Naive thymus-derived CD8-positive, alpha-beta T cell (primary cell): Measurements from ENCODE around the gene VKORC1L1. TPM values are rescaled to one million over a fixed set of nuclear protein-coding genes. Genes with fewer than 3 reads are reported as not detected.
A peak's percentile ranks its signal among the peaks of the same experiment; 100 is the strongest.
"Not testable (repeated sequence)": the region's sequence is repeated elsewhere in the genome, so short reads cannot be mapped to it uniquely, and the experiment has no call there.

Source experiments
- ATAC-seq, 2 donors: fragments of 150-1000 bp; cut with Tn5 transposase in 1 of 2; sonication (Bioruptor Pico), chemical (Tn5 transposase) in 1 of 2; 1 replicate in 1 of 2; 2 replicates in 1 of 2; pipeline ENCODE4 v1.10.0; 2021; ENCODE audit warnings: mild to moderate bottlenecking in 2 of 2, moderate library complexity in 2 of 2
- POLR2A ChIA-PET: fragments of 350-600 bp; sonication (Branson Sonifier 250); formaldehyde crosslinking; loops from one replicate; lab custom pipeline; 2021; ENCODE audit warnings: antibody characterized with exemption; lab: Charles Lee
- DNase-seq, 10 donors: peaks; one replicate each; pipeline versions ENCODE4 v3.0.0 to v3.0.0-alpha.2; 2020 to 2022
- H3K27ac Mint-ChIP-seq, 10 donors: one replicate each; pipeline ENCODE4 v1.8.0; 2020 to 2022; ENCODE audit warnings: mild to moderate bottlenecking in 10 of 10, mixed read lengths in 10 of 10, moderate library complexity in 4 of 10, inconsistent platforms in 1 of 10
- H3K27me3 Mint-ChIP-seq, 5 donors: one replicate each; pipeline ENCODE4 v1.8.0; 2021 to 2022; ENCODE audit warnings: mixed read lengths in 5 of 5
- H3K36me3 Mint-ChIP-seq, 3 donors: one replicate each; pipeline ENCODE4 v1.8.0; 2020 to 2022; ENCODE audit warnings: mixed read lengths in 3 of 3, mild to moderate bottlenecking in 2 of 3, inconsistent platforms in 1 of 3
- H3K4me1 Mint-ChIP-seq, 4 donors: one replicate each; pipeline ENCODE4 v1.8.0; 2021 to 2022; ENCODE audit warnings: mixed read lengths in 4 of 4
- H3K4me3 Mint-ChIP-seq, 10 donors: one replicate each; pipeline ENCODE4 v1.8.0; 2020 to 2022; ENCODE audit warnings: mild to moderate bottlenecking in 10 of 10, mixed read lengths in 10 of 10, moderate library complexity in 6 of 10, inconsistent platforms in 1 of 10
- H3K9me3 Mint-ChIP-seq, 9 donors: one replicate each; pipeline ENCODE4 v1.8.0; 2020 to 2022; ENCODE audit warnings: mixed read lengths in 9 of 9, mild to moderate bottlenecking in 3 of 9, inconsistent platforms in 1 of 9, moderate library complexity in 1 of 9
- polyA plus RNA-seq, 3 donors: library from polyadenylated mRNA; unstranded; fragments of 300-500 nt; fragmentation: Illumina TruSeq; gene quantifications; one replicate each; pipeline ENCODE4 v1.2.3, GENCODE V29; 2021
- total RNA-seq, 8 experiments: library from RNA in 2 of 8; stranded (reverse) in 2 of 8; gene quantifications; one replicate each; pipeline ENCODE4 v1.2.3 and lab custom pipeline; 2021 to 2026

Gene VKORC1L1
- total and polyA plus RNA-seq, 5 experiments from 2014 or later = 2.0 to 9.8 (median 3.1) TPM

DNA sequence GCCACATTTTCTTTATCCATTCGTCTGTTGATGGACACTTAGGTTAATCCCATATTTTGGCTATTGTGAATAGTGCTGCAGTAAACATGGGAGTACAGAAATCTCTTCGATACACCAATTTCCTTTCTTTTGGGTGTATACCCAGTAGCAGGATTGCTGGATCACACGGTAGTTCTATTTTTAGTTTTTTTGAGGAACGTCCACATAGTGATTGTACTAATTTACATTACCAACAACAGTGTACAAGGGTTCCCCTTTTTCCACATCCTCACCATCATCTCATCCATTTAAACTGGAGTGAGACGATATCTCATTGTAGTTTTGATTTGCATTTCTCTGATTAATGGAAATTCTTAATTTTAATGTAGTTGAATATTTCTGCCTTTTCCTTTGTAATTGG, 19.3 kb downstream of the VKORC1L1 start:
- Mint-ChIP-seq H3K4me3 (no peak overlapping the region), H3K4me1 (peaks cover 0 to 19% (median 8%) of the 10 kb centered on the region in 4 donors), H3K36me3 (peaks cover 0 to 43% (median 16%) of the 10 kb centered on the region in 3 donors), H3K9me3 (no peaks in the 10 kb centered on the region), H3K27me3 (no peaks in the 10 kb centered on the region), H3K27ac (no peak overlapping the region)
- POLR2A ChIA-PET = no interaction called here
- ATAC-seq (no peak), DNase-seq (no peak)

DNA sequence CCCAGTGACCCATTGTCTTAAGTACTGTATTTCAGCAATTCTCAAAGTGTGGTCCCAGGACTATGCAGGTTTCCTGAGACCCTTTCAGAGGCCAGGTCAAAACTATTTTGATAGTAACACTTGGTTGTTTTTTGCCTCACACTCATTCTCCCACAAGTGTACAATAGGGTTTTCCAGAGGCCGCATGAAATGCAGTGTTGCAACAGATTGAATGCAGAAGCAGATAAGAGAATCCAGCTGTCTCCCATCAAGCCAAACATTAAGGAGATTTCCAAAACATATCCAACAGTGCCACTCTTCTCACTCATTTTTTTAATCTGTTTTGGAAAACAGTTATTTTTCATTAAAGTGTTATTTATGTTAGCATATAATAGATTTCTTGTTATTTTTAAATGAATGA, 20.0 kb downstream of the VKORC1L1 start:
- POLR2A ChIA-PET = no interaction called here
- H3K27me3 Mint-ChIP-seq = no peaks in the 10 kb centered on the region
- H3K4me1 Mint-ChIP-seq = peaks cover 0 to 16% (median 8%) of the 10 kb centered on the region in 4 donors
- no peak overlapping the region for H3K27ac Mint-ChIP-seq
- no peaks in the 10 kb centered on the region for H3K9me3 Mint-ChIP-seq
- H3K4me3 Mint-ChIP-seq = no peak overlapping the region
- no peak for ATAC-seq
- H3K36me3 Mint-ChIP-seq = peaks cover 0 to 43% (median 16%) of the 10 kb centered on the region in 3 donors
- no peak for DNase-seq

DNA sequence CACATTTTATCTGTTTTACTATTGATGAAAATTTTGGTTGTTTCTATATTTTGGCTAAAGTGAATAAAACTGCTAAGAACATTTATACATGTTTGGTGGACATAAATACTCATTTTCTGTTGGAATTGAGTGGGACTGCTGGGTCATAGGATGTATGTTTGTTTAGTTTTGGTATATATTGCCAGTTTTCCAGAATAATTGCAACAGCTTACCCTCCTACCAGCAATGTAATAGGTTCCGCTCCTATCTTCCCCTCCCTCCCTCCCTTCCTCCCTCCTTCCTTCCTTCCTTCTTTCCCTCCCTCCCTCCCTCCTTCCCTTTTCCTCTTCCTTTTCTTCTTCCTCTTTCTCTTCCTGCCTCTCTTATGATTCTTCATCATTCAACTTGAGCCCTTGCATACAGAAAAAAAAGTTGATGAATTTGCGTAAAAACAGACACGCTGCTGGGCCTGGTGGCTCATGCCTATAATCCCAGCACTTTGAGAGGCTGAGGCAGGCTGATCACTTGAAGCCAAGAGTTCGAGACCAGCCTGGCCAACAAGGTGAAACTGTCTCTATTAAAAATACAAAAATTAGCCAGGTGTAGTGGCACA, 23.5 kb downstream of the VKORC1L1 start:
- no peak overlapping the region for H3K4me3 Mint-ChIP-seq
- H3K4me1 Mint-ChIP-seq = peaks cover 0 to 7% (median 6%) of the 10 kb centered on the region in 4 donors
- ATAC-seq = no peak
- POLR2A ChIA-PET = no interaction called here
- peaks cover 9 to 32% (median 21%) of the 10 kb centered on the region in 3 donors for H3K36me3 Mint-ChIP-seq
- no peak overlapping the region for H3K27ac Mint-ChIP-seq
- no peaks in the 10 kb centered on the region for H3K27me3 Mint-ChIP-seq
- no peak for DNase-seq
- peaks cover 0 to 8% (median 3%) of the 10 kb centered on the region in 9 donors for H3K9me3 Mint-ChIP-seq

DNA sequence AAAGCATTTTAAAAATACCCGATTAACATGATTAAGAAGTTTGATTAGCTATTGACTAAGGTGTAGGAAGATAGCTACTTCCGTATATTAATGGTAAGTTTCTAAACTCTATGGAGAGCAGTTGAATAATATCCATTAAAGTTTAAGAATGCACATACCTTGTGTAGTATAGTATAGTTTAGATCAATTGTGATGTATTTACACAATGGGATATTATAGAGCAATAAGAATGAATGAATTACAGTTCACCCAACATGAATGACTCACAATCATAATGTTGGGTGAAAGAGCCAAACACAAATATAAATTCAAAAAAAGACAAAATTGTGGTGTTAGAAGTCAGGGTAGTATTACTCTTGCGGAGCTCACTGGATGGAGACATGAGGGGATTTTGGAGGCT, 24.4 kb downstream of the VKORC1L1 start:
- POLR2A ChIA-PET, H3K27ac Mint-ChIP-seq, H3K27me3 Mint-ChIP-seq, DNase-seq, ATAC-seq, H3K4me3 Mint-ChIP-seq, H3K4me1 Mint-ChIP-seq: not testable (repeated sequence)
- Mint-ChIP-seq H3K9me3 (peaks cover 3 to 16% (median 8%) of the 10 kb centered on the region in 9 donors), H3K36me3 (peaks cover 18 to 35% (median 28%) of the 10 kb centered on the region in 3 donors)

DNA sequence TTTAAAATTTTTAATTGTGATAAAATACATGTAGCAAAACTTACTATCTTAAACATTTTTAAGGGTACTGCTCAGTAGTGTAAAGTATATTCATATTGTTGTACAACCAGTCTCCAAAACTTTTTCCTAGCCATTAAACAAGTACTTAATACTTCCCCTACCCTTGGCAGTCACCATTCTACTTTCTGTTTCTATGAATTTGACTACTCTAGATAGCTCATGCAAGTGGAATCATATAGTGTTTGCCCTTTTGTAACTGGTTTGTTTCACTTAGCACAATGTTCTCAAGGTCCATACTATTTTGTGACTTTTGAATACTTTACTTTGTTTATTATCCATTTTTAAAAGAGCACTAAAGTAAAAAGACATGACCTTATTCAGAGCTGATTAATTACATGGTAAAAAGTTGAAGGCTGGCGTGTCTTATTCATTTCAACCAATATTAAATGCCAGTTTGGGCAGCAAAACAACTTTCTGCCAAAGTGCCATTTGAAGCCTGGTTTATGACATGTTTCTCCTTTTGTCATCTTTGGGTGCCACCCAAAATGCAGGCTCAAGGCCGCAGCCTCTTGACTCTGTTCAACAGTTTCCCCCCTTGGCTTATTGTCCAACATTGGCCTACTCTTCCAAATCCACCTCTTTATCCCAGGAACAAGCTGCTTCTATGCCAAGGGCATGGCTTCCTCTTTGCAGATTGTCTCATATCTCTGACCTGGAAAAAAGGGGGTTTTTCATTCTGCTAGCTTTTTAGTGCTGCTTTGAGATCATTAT, 26.0 kb downstream of the VKORC1L1 start:
- ATAC-seq, DNase-seq, H3K27ac Mint-ChIP-seq, H3K4me3 Mint-ChIP-seq, POLR2A ChIA-PET, H3K4me1 Mint-ChIP-seq, H3K27me3 Mint-ChIP-seq: not testable (repeated sequence)
- Mint-ChIP-seq H3K36me3 (peaks cover 23 to 32% (median 31%) of the 10 kb centered on the region in 3 donors), H3K9me3 (peaks cover 7 to 23% (median 12%) of the 10 kb centered on the region in 9 donors)

DNA sequence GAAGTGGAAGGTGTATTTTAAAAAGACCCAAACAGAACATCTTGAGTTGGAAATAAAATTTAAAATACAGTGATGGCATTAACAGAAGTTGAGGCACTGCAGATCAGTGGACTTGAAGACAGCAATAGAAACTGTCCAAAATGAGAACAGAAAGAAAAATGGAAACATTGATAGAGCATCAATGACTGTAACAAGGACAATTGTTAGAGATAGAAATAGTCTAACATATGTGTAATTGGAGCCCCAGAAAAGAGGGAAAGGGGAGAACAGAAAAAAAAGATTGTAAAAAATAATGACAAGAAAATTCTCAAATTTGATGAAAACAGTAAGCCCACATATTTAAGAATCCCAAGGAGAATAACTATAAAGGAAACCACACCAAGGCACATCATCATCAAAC, 29.4 kb downstream of the VKORC1L1 start:
- H3K36me3 Mint-ChIP-seq = peaks cover 26 to 40% (median 32%) of the 10 kb centered on the region in 3 donors

DNA sequence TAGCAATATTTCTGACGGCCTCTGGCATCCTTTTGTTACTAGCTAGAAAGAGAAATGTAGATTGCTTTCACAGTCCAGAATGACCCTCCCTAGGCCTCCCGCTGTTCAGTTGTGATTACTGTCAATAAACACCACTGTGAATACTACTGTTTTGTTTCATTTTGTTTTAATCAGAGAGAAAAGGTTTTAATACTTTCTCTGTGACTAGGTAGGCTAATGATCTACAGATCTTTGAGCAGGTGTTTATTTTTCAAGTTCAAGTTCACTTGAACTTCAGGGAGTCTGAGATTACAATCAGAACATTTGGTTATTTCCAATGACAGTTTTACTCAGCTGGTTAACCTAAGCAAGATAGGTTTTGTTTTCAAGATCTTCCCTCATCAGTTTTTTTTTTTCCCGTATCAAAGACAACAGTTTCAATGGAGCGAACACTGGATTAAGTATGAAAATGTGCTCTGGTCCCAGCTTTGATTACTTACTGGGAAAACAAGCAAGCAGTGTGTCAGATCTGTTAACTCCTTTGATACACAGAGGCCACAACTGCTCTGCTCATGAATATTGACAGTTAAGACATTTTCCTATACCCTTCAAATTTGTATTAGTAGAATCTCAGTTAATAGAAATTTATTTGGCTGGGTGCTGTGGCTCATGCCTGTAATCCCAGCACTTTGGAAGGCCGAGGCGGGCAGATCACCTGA, 34.8 kb downstream of the VKORC1L1 start:
- POLR2A ChIA-PET = no interaction called here
- no peak overlapping the region for H3K27ac Mint-ChIP-seq

More for the DNA sequence above, 29.4 kb downstream of the VKORC1L1 start:
- H3K27me3 Mint-ChIP-seq = no peaks in the 10 kb centered on the region
- H3K27ac Mint-ChIP-seq = no peak overlapping the region
- peaks cover 7 to 25% (median 15%) of the 10 kb centered on the region in 9 donors for H3K9me3 Mint-ChIP-seq
- POLR2A ChIA-PET = no interaction called here
- ATAC-seq = no peak
- peaks cover 0 to 8% (median 5%) of the 10 kb centered on the region in 4 donors for H3K4me1 Mint-ChIP-seq
- no peak for DNase-seq
- H3K4me3 Mint-ChIP-seq = no peak overlapping the region

DNA sequence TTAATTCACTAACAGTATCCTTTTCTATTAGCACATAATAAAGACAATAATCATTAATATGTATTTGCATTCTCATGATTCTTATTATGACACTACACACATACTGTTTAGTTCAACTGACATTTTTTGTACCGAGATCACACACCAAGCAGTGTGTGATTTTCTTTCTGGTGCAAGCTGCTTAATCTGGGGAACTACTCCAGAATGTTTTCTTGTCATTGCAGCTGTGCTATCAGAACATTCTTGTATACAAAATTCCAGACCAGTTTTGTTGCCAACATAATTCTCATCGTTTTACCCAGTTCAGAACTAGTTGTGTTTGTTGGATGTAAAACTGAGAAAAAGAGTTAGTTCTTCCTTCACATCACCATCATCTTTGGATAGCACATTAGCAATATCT, 37.4 kb downstream of the VKORC1L1 start:
- Mint-ChIP-seq H3K9me3 (peaks cover 0 to 3% (median 0%) of the 10 kb centered on the region in 9 donors), H3K36me3 (peaks cover 0 to 9% (median 3%) of the 10 kb centered on the region in 3 donors), H3K4me1 (peaks cover 0 to 8% (median 5%) of the 10 kb centered on the region in 4 donors), H3K4me3 (no peak overlapping the region), H3K27ac (no peak overlapping the region), H3K27me3 (no peaks in the 10 kb centered on the region)
- POLR2A ChIA-PET = no interaction called here
- no peak for DNase-seq
- ATAC-seq = no peak

More for the DNA sequence above, 34.8 kb downstream of the VKORC1L1 start:
- H3K4me1 Mint-ChIP-seq = peaks cover 0 to 8% (median 4%) of the 10 kb centered on the region in 4 donors
- H3K9me3 Mint-ChIP-seq = peaks cover 0 to 6% (median 4%) of the 10 kb centered on the region in 9 donors
- peaks cover 3 to 14% (median 4%) of the 10 kb centered on the region in 3 donors for H3K36me3 Mint-ChIP-seq
- no peaks in the 10 kb centered on the region for H3K27me3 Mint-ChIP-seq
- H3K4me3 Mint-ChIP-seq = no peak overlapping the region
- DNase-seq (no peak), ATAC-seq (no peak)

DNA sequence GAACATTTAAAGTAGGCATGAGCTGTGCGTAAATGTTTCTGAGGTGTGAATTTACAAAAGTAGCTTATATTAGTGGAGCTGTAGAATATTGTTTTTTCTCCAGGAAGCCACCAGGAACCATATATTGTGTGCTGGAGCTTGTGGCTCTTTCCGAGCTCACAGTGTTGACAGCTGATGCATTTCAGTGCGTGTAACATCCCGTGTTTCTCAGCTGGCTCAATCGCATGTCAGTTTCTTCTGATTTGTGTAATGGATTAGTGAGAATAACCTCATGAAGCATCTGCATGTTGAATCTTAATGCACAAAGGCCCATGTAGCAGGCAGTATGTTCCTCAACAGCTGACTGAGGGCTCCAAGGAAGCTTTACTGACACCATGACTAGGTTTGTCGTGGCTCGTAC, 39.4 kb downstream of the VKORC1L1 start:
- Mint-ChIP-seq H3K27ac (no peak overlapping the region), H3K36me3 (peaks cover 0 to 7% (median 4%) of the 10 kb centered on the region in 3 donors), H3K9me3 (no peaks in the 10 kb centered on the region), H3K27me3 (no peaks in the 10 kb centered on the region), H3K4me1 (peaks cover 0 to 12% (median 8%) of the 10 kb centered on the region in 4 donors), H3K4me3 (no peak overlapping the region)
- ATAC-seq (no peak), DNase-seq (no peak)
- POLR2A ChIA-PET = no interaction called here

DNA sequence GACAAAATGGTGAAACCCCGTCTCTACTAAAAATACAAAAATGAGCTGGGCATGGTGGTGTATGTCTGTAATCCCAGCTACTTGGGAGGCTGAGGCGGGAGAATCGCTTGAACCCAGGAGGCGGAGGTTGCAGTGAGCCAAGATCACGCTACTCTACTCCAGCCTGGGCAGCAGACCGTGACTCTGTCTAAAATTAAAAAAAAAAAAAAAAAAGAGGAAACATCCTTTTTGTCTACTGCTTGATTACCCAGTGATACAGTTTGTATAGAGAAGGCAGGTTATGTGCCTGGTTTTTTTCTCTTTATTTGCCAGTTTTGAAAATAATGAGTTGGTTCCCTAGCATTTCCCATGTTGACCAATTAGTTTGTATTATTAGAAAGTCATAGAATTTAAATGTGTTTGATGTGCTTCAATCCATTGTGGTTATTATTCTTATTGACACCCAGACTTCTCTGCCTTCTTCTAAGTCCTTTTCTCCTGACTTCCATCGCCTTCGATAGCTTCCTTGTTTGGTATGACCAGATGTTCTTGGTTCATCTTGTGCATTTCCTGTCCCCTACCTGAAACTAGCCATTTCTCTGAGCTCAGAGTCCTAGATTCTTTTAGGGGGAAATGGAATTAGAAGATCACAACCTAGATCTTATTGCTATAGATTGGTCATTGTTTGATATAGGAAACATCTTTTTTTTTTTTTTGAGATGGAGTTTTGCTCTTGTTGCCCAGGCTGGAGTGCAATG, 43.2 kb downstream of the VKORC1L1 start:
- DNase-seq = no peak
- Mint-ChIP-seq H3K9me3 (no peaks in the 10 kb centered on the region), H3K4me3 (no peak overlapping the region), H3K27ac (no peak overlapping the region), H3K4me1 (peaks cover 7 to 12% (median 10%) of the 10 kb centered on the region in 4 donors), H3K36me3 (peaks cover 0 to 23% (median 14%) of the 10 kb centered on the region in 3 donors), H3K27me3 (no peaks in the 10 kb centered on the region)
- no peak for ATAC-seq
- POLR2A ChIA-PET = no interaction called here

DNA sequence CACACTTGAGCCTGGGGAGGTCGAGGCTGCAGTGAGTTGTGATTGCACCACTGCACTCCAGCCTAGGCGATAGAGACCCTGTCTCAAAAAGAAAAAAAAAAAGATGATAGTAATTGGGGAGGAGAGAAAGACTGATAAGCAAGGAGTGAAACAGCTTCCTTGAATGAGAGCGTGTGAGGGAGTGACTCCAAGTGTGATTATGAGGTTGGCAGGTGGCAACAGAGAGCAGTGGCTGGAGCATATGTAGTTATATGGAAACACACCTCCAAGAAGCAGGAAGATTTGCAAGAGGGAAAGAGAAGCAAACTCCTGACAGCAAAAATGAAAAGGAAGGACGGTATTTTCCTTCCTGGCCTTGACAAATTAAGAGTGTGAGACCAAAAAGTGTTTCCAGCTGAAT, 50.4 kb downstream of the VKORC1L1 start:
- H3K27ac Mint-ChIP-seq = peak overlapping the region in 1 of 10 donors; percentile 1
- POLR2A ChIA-PET = no interaction called here
- H3K27me3 Mint-ChIP-seq = no peaks in the 10 kb centered on the region

DNA sequence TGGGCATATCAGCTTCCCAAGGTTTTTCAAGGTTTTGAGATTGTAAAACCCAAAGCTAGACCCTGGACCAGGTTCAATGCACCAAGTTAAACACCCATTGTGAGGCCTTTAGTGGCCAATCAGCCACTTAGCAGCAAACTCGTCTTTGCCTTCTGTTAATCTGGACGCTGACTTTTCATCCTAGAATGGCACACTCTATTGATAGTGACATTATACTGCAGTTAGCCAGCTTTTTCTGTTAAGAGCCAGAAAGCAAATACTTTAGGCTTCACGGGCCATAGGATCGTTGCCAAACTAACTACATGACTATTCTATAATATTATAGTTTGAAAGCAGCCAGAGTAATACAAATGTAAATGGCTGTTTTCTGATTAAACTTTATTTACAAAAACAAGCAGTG, 51.3 kb downstream of the VKORC1L1 start:
- ATAC-seq = no peak
- DNase-seq = no peak
- H3K27me3 Mint-ChIP-seq = no peaks in the 10 kb centered on the region
- H3K27ac Mint-ChIP-seq = no peak overlapping the region
- peaks cover 0 to 24% (median 21%) of the 10 kb centered on the region in 3 donors for H3K36me3 Mint-ChIP-seq
- POLR2A ChIA-PET = no interaction called here
- peaks cover 9 to 29% (median 18%) of the 10 kb centered on the region in 4 donors for H3K4me1 Mint-ChIP-seq
- H3K9me3 Mint-ChIP-seq = no peaks in the 10 kb centered on the region
- H3K4me3 Mint-ChIP-seq = no peak overlapping the region

More for the DNA sequence above, 50.4 kb downstream of the VKORC1L1 start:
- no peak for ATAC-seq
- Mint-ChIP-seq H3K4me1 (peaks cover 6 to 27% (median 18%) of the 10 kb centered on the region in 4 donors), H3K36me3 (peaks cover 0 to 30% (median 21%) of the 10 kb centered on the region in 3 donors), H3K4me3 (no peak overlapping the region), H3K9me3 (no peaks in the 10 kb centered on the region)
- no peak for DNase-seq
